H9 (cell line): ENCODE data around the gene TMEM86A. TPM values are rescaled to one million over a fixed set of nuclear protein-coding genes. Genes with fewer than 3 reads are reported as not detected.

Experiments
- DNase-seq: peaks from one replicate; pipeline ENCODE4 v3.0.0-alpha.2; 2017
- H2AFZ ChIP-seq: one replicate; pipeline ENCODE4 v1.6.1; 2013; ENCODE audit warnings: mild to moderate bottlenecking, low read length, control low read depth, moderate library complexity
- H2AK5ac ChIP-seq: 2 replicates; pipeline ENCODE4 v1.6.1; 2013; ENCODE audit warnings: low read length, control low read depth, mixed read lengths; ENCODE audit not compliant: insufficient read length
- H2BK120ac ChIP-seq: one replicate; pipeline ENCODE4 v1.6.1; 2013; ENCODE audit warnings: low read depth, mild to moderate bottlenecking, low read length, control low read depth, inconsistent platforms; ENCODE audit not compliant: poor library complexity, severe bottlenecking
- H2BK12ac ChIP-seq: 2 replicates; pipeline ENCODE4 v1.6.1; 2013; ENCODE audit warnings: low read length, control low read depth, mixed read lengths, low read depth; ENCODE audit not compliant: insufficient read length
- H2BK15ac ChIP-seq: 2 replicates; pipeline ENCODE4 v1.6.1; 2013; ENCODE audit warnings: low read depth, low read length, control low read depth
- H2BK20ac ChIP-seq: one replicate; pipeline ENCODE4 v1.6.1; 2013; ENCODE audit warnings: low read depth, mild to moderate bottlenecking, low read length, control low read depth, inconsistent platforms; ENCODE audit not compliant: poor library complexity, severe bottlenecking
- H2BK5ac ChIP-seq: 2 replicates; pipeline ENCODE4 v1.6.1; 2013; ENCODE audit warnings: low read length, control low read depth, mixed read lengths; ENCODE audit not compliant: insufficient read length
- H3K14ac ChIP-seq: 2 replicates; pipeline ENCODE4 v1.6.1; 2013; ENCODE audit warnings: low read length, control low read depth; ENCODE audit not compliant: insufficient read depth
- H3K18ac ChIP-seq: 2 replicates; pipeline ENCODE4 v1.6.1; 2013; ENCODE audit warnings: low read depth, mild to moderate bottlenecking, mixed read lengths, low read length, control low read depth; ENCODE audit not compliant: insufficient read length
- H3K23ac ChIP-seq: 2 replicates; pipeline ENCODE4 v1.6.1; 2013; ENCODE audit warnings: low read length, control low read depth, mixed read lengths, low read depth; ENCODE audit not compliant: insufficient read length
- H3K23me2 ChIP-seq: 2 replicates; pipeline ENCODE4 v1.6.1; 2013; ENCODE audit warnings: low read depth, mild to moderate bottlenecking, mixed read lengths, low read length, control low read depth; ENCODE audit not compliant: insufficient read length, poor library complexity, severe bottlenecking
- H3K27ac ChIP-seq: 2 replicates; pipeline ENCODE4 v1.5.1; 2013; ENCODE audit warnings: low read length, control low read depth, mixed read lengths, low read depth; ENCODE audit not compliant: insufficient read length
- H3K27me3 ChIP-seq: 2 replicates; pipeline ENCODE4 v1.6.1; 2013; ENCODE audit warnings: low read length, control low read depth, inconsistent platforms; ENCODE audit not compliant: insufficient read depth
- H3K4ac ChIP-seq: 2 replicates; pipeline ENCODE4 v1.6.1; 2013; ENCODE audit warnings: low read depth, mild to moderate bottlenecking, control low read depth, inconsistent platforms, low read length, moderate library complexity
- H3K4me1 ChIP-seq: 2 replicates; pipeline ENCODE4 v1.6.1; 2013; ENCODE audit warnings: low read length, control low read depth, inconsistent platforms; ENCODE audit not compliant: insufficient read depth
- H3K4me2 ChIP-seq: 2 replicates; pipeline ENCODE4 v1.6.1; 2013; ENCODE audit warnings: low read length, control low read depth, mixed read lengths; ENCODE audit not compliant: insufficient read length, insufficient read depth
- H3K56ac ChIP-seq: 2 replicates; pipeline ENCODE4 v1.6.1; 2013; ENCODE audit warnings: low read depth, mild to moderate bottlenecking, mixed read lengths, low read length, control low read depth; ENCODE audit not compliant: insufficient read length
- H3K79me1 ChIP-seq: 2 replicates; pipeline ENCODE4 v1.6.1; 2013; ENCODE audit warnings: low read depth, mild to moderate bottlenecking, moderate library complexity, low read length, control low read depth, inconsistent platforms; ENCODE audit not compliant: insufficient read depth, poor library complexity, severe bottlenecking
- H3K79me2 ChIP-seq: 2 replicates; pipeline ENCODE4 v1.6.1; 2013; ENCODE audit warnings: low read length, control low read depth, inconsistent platforms; ENCODE audit not compliant: insufficient read depth
- H3K9ac ChIP-seq: 2 replicates; pipeline ENCODE4 v1.6.1; 2013; ENCODE audit warnings: low read length, control low read depth, mixed read lengths; ENCODE audit not compliant: insufficient read length; ENCODE audit errors: extremely low read depth
- H3K9me3 ChIP-seq: one replicate; pipeline ENCODE4 v1.6.1; 2013; ENCODE audit warnings: low read depth, low read length, inconsistent platforms; ENCODE audit not compliant: control insufficient read depth
- H3T11ph ChIP-seq: one replicate; pipeline ENCODE4 v1.6.1; 2013; ENCODE audit warnings: mild to moderate bottlenecking, low read length, control low read depth, inconsistent platforms
- H4K20me1 ChIP-seq: one replicate; pipeline ENCODE4 v1.6.1; 2013; ENCODE audit not compliant: control insufficient read depth, insufficient read length, insufficient read depth
- H4K5ac ChIP-seq: 2 replicates; pipeline ENCODE4 v1.6.1; 2013; ENCODE audit warnings: low read depth, mild to moderate bottlenecking, mixed read lengths, low read length, control low read depth; ENCODE audit not compliant: insufficient read length
- H4K8ac ChIP-seq: replicated peaks from 2 replicates; pipeline ENCODE4 v1.6.1; 2013; ENCODE audit warnings: low read length, control low read depth, mixed read lengths, low read depth; ENCODE audit not compliant: insufficient read length
- H4K91ac ChIP-seq: 2 replicates; pipeline ENCODE4 v1.6.1; 2013; ENCODE audit warnings: low read depth, mild to moderate bottlenecking, moderate library complexity, mixed read lengths, low read length, control low read depth; ENCODE audit not compliant: insufficient read length
- H3K27ac Mint-ChIP-seq, 3 experiments: 2 replicates in 2 of 3; 3 replicates in 1 of 3; pipeline ENCODE4 v1.8.0; 2020 to 2021; ENCODE audit warnings: mixed read lengths in 3 of 3, mild to moderate bottlenecking in 1 of 3, moderate library complexity in 1 of 3
- H3K27me3 Mint-ChIP-seq: 2 replicates; pipeline ENCODE4 v1.8.0; 2021; ENCODE audit warnings: low read depth, mild to moderate bottlenecking, moderate library complexity, mixed read lengths
- H3K36me3 Mint-ChIP-seq, 3 experiments: 2 replicates in 2 of 3; 3 replicates in 1 of 3; pipeline ENCODE4 v1.8.0; 2020 to 2021; ENCODE audit warnings: low read depth in 3 of 3, mixed read lengths in 3 of 3; ENCODE audit not compliant: insufficient read depth in 1 of 3
- H3K4me1 Mint-ChIP-seq, 2 experiments: 2 replicates each; pipeline ENCODE4 v1.8.0; 2020; ENCODE audit warnings: mixed read lengths in 2 of 2
- H3K4me3 Mint-ChIP-seq, 2 experiments: 2 replicates in 1 of 2; 3 replicates in 1 of 2; pipeline ENCODE4 v1.8.0; 2020 to 2021; ENCODE audit warnings: mild to moderate bottlenecking in 2 of 2, mixed read lengths in 2 of 2, moderate library complexity in 1 of 2
- H3K9me3 Mint-ChIP-seq, 2 experiments: 2 replicates in 1 of 2; 3 replicates in 1 of 2; pipeline ENCODE4 v1.8.0; 2020; ENCODE audit warnings: mild to moderate bottlenecking in 2 of 2, mixed read lengths in 2 of 2, moderate library complexity in 1 of 2
- WGBS: extraction: QIAGEN DNeasy Blood & Tissue Kit; methylation state at CpG from one replicate; pipeline ENCODE4 v1.1.7; 2013; ENCODE audit warnings: missing lambda C conversion rate, low lambda C conversion rate, mixed read lengths; ENCODE audit not compliant: insufficient read length; ENCODE audit errors: extremely low coverage; 5-methylcytosine and 5-hydroxymethylcytosine counted together
- total RNA-seq: library from RNA; stranded (reverse); gene quantifications from 2 replicates; pipeline ENCODE4 v1.2.1, GENCODE V29; 2021
- TF ChIP-seq, protein P1 (sequence below): fragments of 200-600 bp; sonication (generic); conservative IDR thresholded peaks from 3 replicates; pipeline ENCODE4 v1.8.0; 2021; ENCODE audit warnings: antibody characterized with exemption, mild to moderate bottlenecking

The TMEM86A gene
- total RNA-seq, 1 experiment from 2014 or later: 2.3 TPM

DNA sequence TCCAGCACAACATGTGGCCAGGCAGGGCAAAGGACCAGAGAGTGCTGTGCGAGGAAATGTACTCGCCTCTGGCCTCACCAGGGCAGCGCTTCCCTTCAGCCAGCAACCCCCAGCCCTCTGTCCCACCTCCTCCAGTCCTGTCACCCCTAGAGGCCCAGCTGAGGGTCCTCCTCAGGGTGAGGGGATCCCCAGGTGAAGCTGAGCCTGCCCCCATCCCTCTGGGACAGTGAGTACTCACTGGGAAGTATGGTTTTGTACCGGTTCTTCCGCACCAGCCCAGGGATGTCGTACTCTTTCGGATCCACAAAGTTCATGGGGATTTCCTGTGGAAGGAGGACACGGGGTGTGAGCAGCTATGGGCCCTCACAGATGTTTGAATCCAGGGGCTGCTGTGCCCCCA is 39.1 kb downstream of the TMEM86A start:
- Histone ChIP-seq H3K23ac (no peak overlapping the region), H4K91ac (no peak overlapping the region), H4K8ac (no peak overlapping the region), H3K4me1 (no peaks in the 10 kb centered on the region), H2AFZ (no peak overlapping the region), H4K5ac (no peak overlapping the region), H3K4me2 (no peak overlapping the region), H4K20me1 (no peaks in the 10 kb centered on the region), H3K79me1 (no peaks in the 10 kb centered on the region), H3K9ac (no peak overlapping the region), H2BK15ac (no peak overlapping the region), H3T11ph (no peak overlapping the region), H3K56ac (no peak overlapping the region), H3K4ac (no peak overlapping the region), H2BK20ac (no peak overlapping the region), H2BK12ac (no peak overlapping the region), H2AK5ac (no peak overlapping the region), H2BK5ac (no peak overlapping the region), H3K18ac (no peak overlapping the region), H3K14ac (no peak overlapping the region), H3K9me3 (no peaks in the 10 kb centered on the region), H3K27me3 (no peaks in the 10 kb centered on the region), H2BK120ac (no peak overlapping the region), H3K79me2 (no peaks in the 10 kb centered on the region), H3K27ac (no peak overlapping the region), H3K23me2 (no peaks in the 10 kb centered on the region)
- Mint-ChIP-seq H3K36me3 (no peaks in the 10 kb centered on the region; a peak in 1 of 7 replicates), H3K27ac (no peak overlapping the region), H3K4me1 (peaks cover 4 to 5% of the 10 kb centered on the region in 2 experiments), H3K4me3 (no peak overlapping the region), H3K9me3 (no peaks in the 10 kb centered on the region; a peak in 1 of 5 replicates), H3K27me3 (peaks cover 5% of the 10 kb centered on the region)
- TF ChIP-seq, protein P1, sequence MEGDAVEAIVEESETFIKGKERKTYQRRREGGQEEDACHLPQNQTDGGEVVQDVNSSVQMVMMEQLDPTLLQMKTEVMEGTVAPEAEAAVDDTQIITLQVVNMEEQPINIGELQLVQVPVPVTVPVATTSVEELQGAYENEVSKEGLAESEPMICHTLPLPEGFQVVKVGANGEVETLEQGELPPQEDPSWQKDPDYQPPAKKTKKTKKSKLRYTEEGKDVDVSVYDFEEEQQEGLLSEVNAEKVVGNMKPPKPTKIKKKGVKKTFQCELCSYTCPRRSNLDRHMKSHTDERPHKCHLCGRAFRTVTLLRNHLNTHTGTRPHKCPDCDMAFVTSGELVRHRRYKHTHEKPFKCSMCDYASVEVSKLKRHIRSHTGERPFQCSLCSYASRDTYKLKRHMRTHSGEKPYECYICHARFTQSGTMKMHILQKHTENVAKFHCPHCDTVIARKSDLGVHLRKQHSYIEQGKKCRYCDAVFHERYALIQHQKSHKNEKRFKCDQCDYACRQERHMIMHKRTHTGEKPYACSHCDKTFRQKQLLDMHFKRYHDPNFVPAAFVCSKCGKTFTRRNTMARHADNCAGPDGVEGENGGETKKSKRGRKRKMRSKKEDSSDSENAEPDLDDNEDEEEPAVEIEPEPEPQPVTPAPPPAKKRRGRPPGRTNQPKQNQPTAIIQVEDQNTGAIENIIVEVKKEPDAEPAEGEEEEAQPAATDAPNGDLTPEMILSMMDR: no peak
- no CpG with 5 or more reads among the region's 8 CpGs for WGBS
- no peak for DNase-seq
